ENCODE data around the gene ZBTB7A. TPM values are rescaled to one million over a fixed set of nuclear protein-coding genes. Genes with fewer than 3 reads are reported as not detected.

ZBTB7A gene
- total and polyA plus RNA-seq, 12 donors, result 4.5 to 77.2 (median 47.1) TPM

- H3K4me3 ChIP-seq, result peak overlapping the region in 1 of 4 donors; percentile 43
- H3K9me3 ChIP-seq (replicated peaks in 1 of 3), result no peaks in the 10 kb centered on the region
- H3K27ac ChIP-seq, result peak overlapping the region; percentile 58 to 91 (median 81)
- peaks cover 0 to 46% of the 10 kb centered on the region in 2 donors for H3K36me3 ChIP-seq (replicated peaks in 1 of 2)
- no peaks in the 10 kb centered on the region for H3K27me3 ChIP-seq
- intact Hi-C loops (cut with DNase I), result loop anchor here in 1 of 2 donors (10.0 kb wide), 1 partner anchor 48 kb away; the partner anchor contains the start of gene PIAS4
- peaks cover 25 to 29% of the 10 kb centered on the region in 2 donors for H3K4me1 ChIP-seq (replicated peaks in 1 of 2)
- 22 to 34% (median 24%) methylated on average over 11 to 27 of the region's 27 CpGs for WGBS, 4 donors
- DNase-seq, result peak; percentile 81 to 93 (median 90)
- TF ChIP-seq POLR2A (IDR thresholded peaks at IDR 0.05) (no peak), CTCF (IDR thresholded peaks at IDR 0.05) (no peak)
Measured at GRCh38 chr19:4052114-4052992, 14.3 kb downstream of the ZBTB7A start.

GRCh38 chr19:4051175-4052101 is 15.3 kb downstream of the ZBTB7A start:
- H3K9me3 ChIP-seq (replicated peaks in 1 of 3), result no peaks in the 10 kb centered on the region
- H3K36me3 ChIP-seq (replicated peaks in 1 of 2), result peaks cover 0 to 53% of the 10 kb centered on the region in 2 donors
- WGBS, 4 donors, result 36 to 58% (median 39%) methylated on average over 14 to 15 of the region's 15 CpGs
- DNase-seq, result peak in 6 of 7 donors; percentile 39 to 80 (median 76)
- TF ChIP-seq POLR2A (IDR thresholded peaks at IDR 0.05), result no peak
- TF ChIP-seq CTCF (IDR thresholded peaks at IDR 0.05), result no peak
- intact Hi-C loops (cut with DNase I), result loop anchor here in 1 of 2 donors (10.0 kb wide), 1 partner anchor 47 kb away; the partner anchor contains the start of gene PIAS4
- H3K27me3 ChIP-seq, result no peaks in the 10 kb centered on the region
- H3K4me1 ChIP-seq (replicated peaks in 1 of 2), result peaks cover 24 to 28% of the 10 kb centered on the region in 2 donors
- peak overlapping the region in 1 of 4 donors; percentile 29 for H3K4me3 ChIP-seq
- H3K27ac ChIP-seq, result peak overlapping the region; percentile 58 to 91 (median 81)

GRCh38 chr19:4049432-4049831 is 17.3 kb downstream of the ZBTB7A start:
- peaks cover 24 to 28% of the 10 kb centered on the region in 2 donors for H3K4me1 ChIP-seq (replicated peaks in 1 of 2)
- H3K9me3 ChIP-seq (replicated peaks in 1 of 3), result no peaks in the 10 kb centered on the region
- 79 to 87% (median 81%) methylated on average over 6 to 15 of the region's 15 CpGs for WGBS, 4 donors
- no peaks in the 10 kb centered on the region for H3K27me3 ChIP-seq
- DNase-seq, result peak in 2 of 7 donors; percentile 23 to 41
- no peak overlapping the region for H3K4me3 ChIP-seq
- intact Hi-C loops (cut with DNase I), result no loop called here
- TF ChIP-seq POLR2A (IDR thresholded peaks at IDR 0.05) (no peak), CTCF (IDR thresholded peaks at IDR 0.05) (no peak)
- peaks cover 0 to 57% of the 10 kb centered on the region in 2 donors for H3K36me3 ChIP-seq (replicated peaks in 1 of 2)
- no peak overlapping the region for H3K27ac ChIP-seq

All from adrenal gland (tissue), 12 donors.